HL-60 (cell line): ENCODE data around the gene RASAL2.

ENCODE experiments used
- DNase-seq, 2 experiments: peaks; one replicate each; pipeline ENCODE4 v3.0.0-alpha.2; 2010 to 2020; ENCODE audit warnings: low read depth in 1 of 2, low spot score in 1 of 2
- H3K27ac ChIP-seq: fragments of 250-450 bp; sonication (Bioruptor Pico); replicated peaks from 2 replicates; pipeline ENCODE4 v1.5.1; 2020; ENCODE audit warnings: mild to moderate bottlenecking, moderate library complexity
- H3K27me3 ChIP-seq: fragments of 250-450 bp; sonication (Bioruptor Pico); 2 replicates; pipeline ENCODE4 v1.5.1; 2021; ENCODE audit warnings: mild to moderate bottlenecking, moderate library complexity; ENCODE audit not compliant: insufficient read depth, poor library complexity, severe bottlenecking
- H3K4me3 ChIP-seq: replicated peaks from 2 replicates; pipeline ENCODE4 v1.5.1; 2011; ENCODE audit warnings: mild to moderate bottlenecking, control low read depth, low read length; ENCODE audit not compliant: insufficient read depth
- CTCF ChIP-seq: IDR thresholded peaks from one replicate; pipeline ENCODE4 v1.5.1; 2011; ENCODE audit warnings: low read length, control low read depth, inconsistent platforms; ENCODE audit not compliant: insufficient read depth
- GABPA ChIP-seq: IDR thresholded peaks from 2 replicates; pipeline ENCODE4 v1.6.1; 2012; ENCODE audit warnings: low read depth
- POLR2AphosphoS5 ChIP-seq: IDR thresholded peaks from 2 replicates; pipeline ENCODE4 v1.6.1; 2012; ENCODE audit warnings: low read depth
- SPI1 ChIP-seq: IDR thresholded peaks from 2 replicates; pipeline ENCODE4 v1.6.1; 2012; ENCODE audit warnings: low read depth, mild to moderate bottlenecking, borderline replicate concordance
- TF ChIP-seq, protein P1 (sequence below): IDR thresholded peaks from 2 replicates; pipeline ENCODE4 v1.6.1; 2012; ENCODE audit warnings: low read depth; ENCODE audit not compliant: insufficient replicate concordance

Gene RASAL2

GRCh38 chr1:178417858-178418257 is 324.0 kb downstream of the RASAL2 start:
- Histone ChIP-seq H3K27ac (no peak overlapping the region), H3K4me3 (no peak overlapping the region), H3K27me3 (no peaks in the 10 kb centered on the region)
- TF ChIP-seq SPI1: no peak
- no peak for TF ChIP-seq CTCF
- TF ChIP-seq, protein P1, sequence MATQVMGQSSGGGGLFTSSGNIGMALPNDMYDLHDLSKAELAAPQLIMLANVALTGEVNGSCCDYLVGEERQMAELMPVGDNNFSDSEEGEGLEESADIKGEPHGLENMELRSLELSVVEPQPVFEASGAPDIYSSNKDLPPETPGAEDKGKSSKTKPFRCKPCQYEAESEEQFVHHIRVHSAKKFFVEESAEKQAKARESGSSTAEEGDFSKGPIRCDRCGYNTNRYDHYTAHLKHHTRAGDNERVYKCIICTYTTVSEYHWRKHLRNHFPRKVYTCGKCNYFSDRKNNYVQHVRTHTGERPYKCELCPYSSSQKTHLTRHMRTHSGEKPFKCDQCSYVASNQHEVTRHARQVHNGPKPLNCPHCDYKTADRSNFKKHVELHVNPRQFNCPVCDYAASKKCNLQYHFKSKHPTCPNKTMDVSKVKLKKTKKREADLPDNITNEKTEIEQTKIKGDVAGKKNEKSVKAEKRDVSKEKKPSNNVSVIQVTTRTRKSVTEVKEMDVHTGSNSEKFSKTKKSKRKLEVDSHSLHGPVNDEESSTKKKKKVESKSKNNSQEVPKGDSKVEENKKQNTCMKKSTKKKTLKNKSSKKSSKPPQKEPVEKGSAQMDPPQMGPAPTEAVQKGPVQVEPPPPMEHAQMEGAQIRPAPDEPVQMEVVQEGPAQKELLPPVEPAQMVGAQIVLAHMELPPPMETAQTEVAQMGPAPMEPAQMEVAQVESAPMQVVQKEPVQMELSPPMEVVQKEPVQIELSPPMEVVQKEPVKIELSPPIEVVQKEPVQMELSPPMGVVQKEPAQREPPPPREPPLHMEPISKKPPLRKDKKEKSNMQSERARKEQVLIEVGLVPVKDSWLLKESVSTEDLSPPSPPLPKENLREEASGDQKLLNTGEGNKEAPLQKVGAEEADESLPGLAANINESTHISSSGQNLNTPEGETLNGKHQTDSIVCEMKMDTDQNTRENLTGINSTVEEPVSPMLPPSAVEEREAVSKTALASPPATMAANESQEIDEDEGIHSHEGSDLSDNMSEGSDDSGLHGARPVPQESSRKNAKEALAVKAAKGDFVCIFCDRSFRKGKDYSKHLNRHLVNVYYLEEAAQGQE: no peak
- TF ChIP-seq GABPA: no peak
- TF ChIP-seq POLR2AphosphoS5: no peak
- no peak for DNase-seq

DNA sequence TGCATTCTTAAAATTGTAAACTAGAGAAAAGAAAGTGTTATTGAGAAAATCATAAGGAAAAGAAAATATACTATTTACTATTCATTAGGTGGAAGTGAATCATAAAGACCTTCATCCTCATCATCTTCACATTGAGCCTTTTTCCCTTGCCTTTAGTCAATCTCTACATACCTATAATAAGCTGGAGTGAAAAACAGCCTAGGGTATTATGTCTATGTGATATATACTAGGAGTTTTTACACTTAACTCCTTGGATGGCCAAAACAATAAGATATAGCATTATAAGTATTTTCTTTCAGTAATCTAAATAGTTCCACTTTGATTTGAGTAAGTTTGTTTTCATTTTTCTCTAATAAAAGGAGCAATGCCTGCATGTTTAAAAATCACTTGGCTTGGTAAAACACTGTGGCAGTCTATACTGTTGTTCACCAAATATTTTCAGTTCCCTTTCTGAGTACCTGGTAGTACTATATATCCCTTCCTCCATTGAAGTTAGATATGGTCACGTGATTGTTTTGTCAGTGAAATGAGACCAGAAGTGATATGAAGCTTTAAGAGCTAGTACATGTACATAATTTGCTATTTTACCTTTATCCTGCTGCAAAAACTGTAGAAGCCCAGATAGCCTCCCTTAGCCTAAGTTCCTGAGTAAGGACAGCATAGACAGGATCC is 324.5 kb downstream of the RASAL2 start:
- no peak for DNase-seq
- Histone ChIP-seq H3K27ac (no peak overlapping the region), H3K4me3 (no peak overlapping the region), H3K27me3 (no peaks in the 10 kb centered on the region)
- TF ChIP-seq GABPA: no peak
- TF ChIP-seq SPI1: no peak
- TF ChIP-seq, protein P1: no peak
- no peak for TF ChIP-seq CTCF
- TF ChIP-seq POLR2AphosphoS5: no peak

- Histone ChIP-seq H3K4me3 (no peak overlapping the region), H3K27ac (no peak overlapping the region), H3K27me3 (no peaks in the 10 kb centered on the region)
- no peak for DNase-seq
- TF ChIP-seq SPI1 (no peak), GABPA (no peak), CTCF (no peak), POLR2AphosphoS5 (no peak)
- TF ChIP-seq, protein P1: no peak
Observed at GRCh38 chr1:178434360-178434759, 340.5 kb downstream of the RASAL2 start.
